Spleen (tissue), 7 donors: ENCODE measurements around the gene ATXN1.
"Not testable (repeated sequence)": the region's sequence is repeated elsewhere in the genome, so short reads cannot be mapped to it uniquely, and the experiment has no call there.

Experiments used
- POLR2A ChIP-seq, 3 donors: fragments of 450-650 bp; IDR thresholded peaks; one replicate each; pipeline ENCODE4 v1.5.1; 2017; ENCODE audit warnings: antibody characterized with exemption in 3 of 3, mild to moderate bottlenecking in 1 of 3
- POLR2AphosphoS5 ChIP-seq, 3 donors: sonication (generic); formaldehyde crosslinking; IDR thresholded peaks; one replicate each; pipeline ENCODE4 v1.5.1; 2017; ENCODE audit warnings: antibody characterized with exemption in 3 of 3
- TF ChIP-seq, protein P1 (sequence below), 11 experiments: fragments of 200-600 bp in 7 of 11; fragments of 450-650 bp in 4 of 11; sonication (generic) in 4 of 11; IDR thresholded peaks in 8 of 11; conservative IDR thresholded peaks in 3 of 11; 1 replicate in 7 of 11; 2 replicates in 4 of 11; pipeline versions ENCODE4 v1.4.0 to v1.8.0; 2016 to 2021; ENCODE audit warnings: antibody characterized with exemption in 11 of 11, inconsistent platforms in 4 of 11, mild to moderate bottlenecking in 1 of 11
- donor health status: DM: no; HTN: no; CAD: no; lungs with moderate emphysema.
- donor health status: DM: no; HTN: no; CAD: no.
- donor health status: DM: no; HTN: no; CAD: no.

DNA sequence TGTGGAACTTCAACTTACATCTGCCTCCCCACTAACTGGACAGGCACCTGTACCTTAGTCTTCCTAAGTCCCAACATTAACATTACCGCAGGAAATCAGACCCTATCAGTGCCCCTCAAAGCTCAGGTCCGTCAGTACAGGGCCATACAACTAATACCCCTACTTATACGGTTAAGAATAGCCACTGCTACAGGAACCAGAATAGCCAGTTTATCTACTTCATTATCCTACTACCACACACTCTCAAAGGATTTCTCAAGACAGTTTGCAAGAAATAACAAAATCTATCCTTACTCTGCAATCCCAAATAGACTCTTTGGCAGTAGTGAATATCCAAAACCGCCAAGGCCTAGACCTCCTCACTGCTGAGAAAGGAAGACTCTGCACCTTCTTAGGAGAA is 298.0 kb downstream of the ATXN1 start:
- TF ChIP-seq, protein P1, sequence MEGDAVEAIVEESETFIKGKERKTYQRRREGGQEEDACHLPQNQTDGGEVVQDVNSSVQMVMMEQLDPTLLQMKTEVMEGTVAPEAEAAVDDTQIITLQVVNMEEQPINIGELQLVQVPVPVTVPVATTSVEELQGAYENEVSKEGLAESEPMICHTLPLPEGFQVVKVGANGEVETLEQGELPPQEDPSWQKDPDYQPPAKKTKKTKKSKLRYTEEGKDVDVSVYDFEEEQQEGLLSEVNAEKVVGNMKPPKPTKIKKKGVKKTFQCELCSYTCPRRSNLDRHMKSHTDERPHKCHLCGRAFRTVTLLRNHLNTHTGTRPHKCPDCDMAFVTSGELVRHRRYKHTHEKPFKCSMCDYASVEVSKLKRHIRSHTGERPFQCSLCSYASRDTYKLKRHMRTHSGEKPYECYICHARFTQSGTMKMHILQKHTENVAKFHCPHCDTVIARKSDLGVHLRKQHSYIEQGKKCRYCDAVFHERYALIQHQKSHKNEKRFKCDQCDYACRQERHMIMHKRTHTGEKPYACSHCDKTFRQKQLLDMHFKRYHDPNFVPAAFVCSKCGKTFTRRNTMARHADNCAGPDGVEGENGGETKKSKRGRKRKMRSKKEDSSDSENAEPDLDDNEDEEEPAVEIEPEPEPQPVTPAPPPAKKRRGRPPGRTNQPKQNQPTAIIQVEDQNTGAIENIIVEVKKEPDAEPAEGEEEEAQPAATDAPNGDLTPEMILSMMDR (IDR thresholded peaks at IDR 0.05 in 8 of 11, conservative IDR thresholded peaks at IDR 0.05 in 3 of 11) = not testable (repeated sequence)
- not testable (repeated sequence) for TF ChIP-seq POLR2A, POLR2AphosphoS5 (IDR thresholded peaks at IDR 0.05)
